Left ventricle myocardium inferior (tissue), 1 donor: ENCODE results near the gene NDST1. TPM values are rescaled to one million over a fixed set of nuclear protein-coding genes. Genes with fewer than 3 reads are reported as not detected.

Experiments
- DNase-seq: peaks from one replicate; pipeline ENCODE4 v3.0.0-alpha.2; 2020
- H3K27ac ChIP-seq: fragments of 200-600 bp; replicated peaks from 2 replicates; pipeline ENCODE4 v1.8.0; 2021
- H3K27me3 ChIP-seq: fragments of 200-600 bp; 2 replicates; pipeline ENCODE4 v1.8.0; 2021; ENCODE audit warnings: low read depth
- H3K36me3 ChIP-seq: fragments of 200-600 bp; 2 replicates; pipeline ENCODE4 v1.8.0; 2021
- H3K4me1 ChIP-seq: fragments of 200-600 bp; 2 replicates; pipeline ENCODE4 v1.8.0; 2021
- H3K4me3 ChIP-seq: fragments of 200-600 bp; 2 replicates; pipeline ENCODE4 v1.8.0; 2021; ENCODE audit warnings: mild to moderate bottlenecking, moderate library complexity
- H3K9me3 ChIP-seq: fragments of 200-600 bp; replicated peaks from 2 replicates; pipeline ENCODE4 v1.8.0; 2021
- CTCF ChIP-seq: fragments of 200-600 bp; IDR thresholded peaks from 2 replicates; pipeline ENCODE4 v1.8.0; 2021; ENCODE audit warnings: antibody characterized with exemption, mild to moderate bottlenecking, borderline replicate concordance
- intact Hi-C: fragments of 100-400 bp; cut with micrococcal nuclease; formaldehyde crosslinking; loops from one replicate; pipeline ENCODE4 v1.11.0; 2022
- total RNA-seq: library from RNA; stranded (reverse); fragmentation: NEBNext Ultra II Directional; extraction: Animal tissue kit (Norgen Biotek cat#: 25700); gene quantifications from one replicate; pipeline ENCODE4 v1.2.1, GENCODE V29; 2021
- donor health status: DM: no; HTN: yes; CAD: no; lungs with severe emphysema.

The NDST1 gene
- total RNA-seq, 1 donor from 2014 or later: 58.9 TPM

GRCh38 chr5:150531686-150532085 is 23.8 kb downstream of the NDST1 start:
- peak overlapping the region; percentile 54 for H3K27ac ChIP-seq
- intact Hi-C loops: no loop called here
- H3K4me1 ChIP-seq: peaks cover 69% of the 10 kb centered on the region
- no peaks in the 10 kb centered on the region for H3K9me3 ChIP-seq
- H3K36me3 ChIP-seq: peaks cover 72% of the 10 kb centered on the region
- no peak for TF ChIP-seq CTCF
- H3K27me3 ChIP-seq: no peaks in the 10 kb centered on the region
- no peak overlapping the region for H3K4me3 ChIP-seq
- DNase-seq: no peak

- H3K9me3 ChIP-seq: no peaks in the 10 kb centered on the region
- peaks cover 66% of the 10 kb centered on the region for H3K4me1 ChIP-seq
- peaks cover 76% of the 10 kb centered on the region for H3K36me3 ChIP-seq
- no peak overlapping the region for H3K4me3 ChIP-seq
- no peak for DNase-seq
- H3K27ac ChIP-seq: peak overlapping the region; percentile 54
- intact Hi-C loops: no loop called here
- no peaks in the 10 kb centered on the region for H3K27me3 ChIP-seq
- no peak for TF ChIP-seq CTCF
Measured at GRCh38 chr5:150532151-150532550, 24.2 kb downstream of the NDST1 start.

GRCh38 chr5:150532996-150533395 is 25.1 kb downstream of the NDST1 start:
- H3K27ac ChIP-seq: peak overlapping the region; percentile 54
- no peaks in the 10 kb centered on the region for H3K27me3 ChIP-seq
- TF ChIP-seq CTCF: no peak
- intact Hi-C loops: no loop called here
- peaks cover 66% of the 10 kb centered on the region for H3K4me1 ChIP-seq
- no peak for DNase-seq
- H3K9me3 ChIP-seq: no peaks in the 10 kb centered on the region
- peaks cover 77% of the 10 kb centered on the region for H3K36me3 ChIP-seq
- H3K4me3 ChIP-seq: no peak overlapping the region

GRCh38 chr5:150534811-150535210 is 26.9 kb downstream of the NDST1 start:
- no peak for DNase-seq
- H3K4me3 ChIP-seq: no peak overlapping the region
- H3K36me3 ChIP-seq: peaks cover 83% of the 10 kb centered on the region
- no peak overlapping the region for H3K27ac ChIP-seq
- H3K27me3 ChIP-seq: no peaks in the 10 kb centered on the region
- TF ChIP-seq CTCF: no peak
- intact Hi-C loops: no loop called here
- peaks cover 68% of the 10 kb centered on the region for H3K4me1 ChIP-seq
- no peaks in the 10 kb centered on the region for H3K9me3 ChIP-seq

GRCh38 chr5:150535611-150536010 is 27.7 kb downstream of the NDST1 start:
- H3K27ac ChIP-seq: no peak overlapping the region
- H3K36me3 ChIP-seq: peaks cover 91% of the 10 kb centered on the region
- no peaks in the 10 kb centered on the region for H3K9me3 ChIP-seq
- intact Hi-C loops: no loop called here
- peaks cover 68% of the 10 kb centered on the region for H3K4me1 ChIP-seq
- no peaks in the 10 kb centered on the region for H3K27me3 ChIP-seq
- no peak for TF ChIP-seq CTCF
- no peak overlapping the region for H3K4me3 ChIP-seq
- no peak for DNase-seq
